C1 segment of cervical spinal cord (tissue), 14 donors: Measurements from ENCODE around the gene DCLK1.
"Not testable (repeated sequence)": the region's sequence is repeated elsewhere in the genome, so short reads cannot be mapped to it uniquely, and the experiment has no call there.

Source experiments
- DNase-seq, 14 donors: peaks; one replicate each; lab custom pipeline; 2025; lab: John Stamatoyannopoulos, UW

The DCLK1 gene

GRCh38 chr13:35987572-35988513 is 143.3 kb downstream of the DCLK1 start:
- DNase-seq, result no peak

- DNase-seq, result no peak
These were observed 146.3 kb downstream of the DCLK1 start for GRCh38 chr13:35984776-35985453.

GRCh38 chr13:35984287-35984686 is 146.9 kb downstream of the DCLK1 start:
- no peak for DNase-seq

GRCh38 chr13:35983703-35984102 is 147.5 kb downstream of the DCLK1 start:
- DNase-seq, result not testable (repeated sequence)

GRCh38 chr13:35983206-35983605 is 148.0 kb downstream of the DCLK1 start:
- DNase-seq, result no peak

GRCh38 chr13:35979361-35979951 is 151.7 kb downstream of the DCLK1 start:
- peak in 11 of 14 donors; percentile 26 to 78 (median 61) for DNase-seq

GRCh38 chr13:35978607-35979316 is 152.4 kb downstream of the DCLK1 start:
- peak in 2 of 14 donors; percentile 17 to 26 for DNase-seq

- no peak for DNase-seq
These were observed 154.1 kb downstream of the DCLK1 start for GRCh38 chr13:35977060-35977459.

GRCh38 chr13:35976126-35976525 is 155.1 kb downstream of the DCLK1 start:
- no peak for DNase-seq

GRCh38 chr13:35966951-35967350 is 164.2 kb downstream of the DCLK1 start:
- DNase-seq, result not testable (repeated sequence)

GRCh38 chr13:35966024-35966423 is 165.2 kb downstream of the DCLK1 start:
- DNase-seq, result no peak

- no peak for DNase-seq
These were observed 165.8 kb downstream of the DCLK1 start for GRCh38 chr13:35965226-35965927.

GRCh38 chr13:35964863-35965180 is 166.4 kb downstream of the DCLK1 start:
- DNase-seq, result no peak

GRCh38 chr13:35964011-35964862 is 166.9 kb downstream of the DCLK1 start:
- DNase-seq, result no peak

- DNase-seq, result no peak
These were observed 169.5 kb downstream of the DCLK1 start for GRCh38 chr13:35961461-35962220.

GRCh38 chr13:35961002-35961401 is 170.2 kb downstream of the DCLK1 start:
- DNase-seq, result no peak

- peak in 1 of 14 donors; percentile 10 for DNase-seq
These were observed 173.2 kb downstream of the DCLK1 start for GRCh38 chr13:35957996-35958395.

- no peak for DNase-seq
These were observed 173.9 kb downstream of the DCLK1 start for GRCh38 chr13:35957241-35957731.

GRCh38 chr13:35956074-35956473 is 175.1 kb downstream of the DCLK1 start:
- DNase-seq, result no peak
